NCI-H82 treated with DMSO at 0.1 percent for 48 hours (cell line): ENCODE measurements around the gene MIER1.
"Not testable (repeated sequence)": the region's sequence is repeated elsewhere in the genome, so short reads cannot be mapped to it uniquely, and the experiment has no call there.

Source experiments
- DNase-seq: peaks from one replicate; lab custom pipeline; 2025; ENCODE audit not compliant: unreplicated experiment; lab: John Stamatoyannopoulos, UW

Gene MIER1

GRCh38 chr1:66937529-66938234 lies 12.9 kb downstream of the MIER1 start:
- no peak for DNase-seq

GRCh38 chr1:66938613-66939012 lies 13.8 kb downstream of the MIER1 start:
- DNase-seq = no peak

GRCh38 chr1:66940981-66941380 lies 16.2 kb downstream of the MIER1 start:
- DNase-seq = no peak

- DNase-seq = no peak
These were observed 18.7 kb downstream of the MIER1 start for GRCh38 chr1:66943361-66943969.

- no peak for DNase-seq
These were observed 19.8 kb downstream of the MIER1 start for GRCh38 chr1:66944330-66945274.

- DNase-seq = no peak
These were observed 20.5 kb downstream of the MIER1 start for GRCh38 chr1:66945316-66945715.

GRCh38 chr1:66947267-66947666 lies 22.5 kb downstream of the MIER1 start:
- no peak for DNase-seq

- no peak for DNase-seq
These were observed 26.7 kb downstream of the MIER1 start for GRCh38 chr1:66951513-66951912.

GRCh38 chr1:66954208-66954607 lies 29.4 kb downstream of the MIER1 start:
- DNase-seq = no peak

GRCh38 chr1:66957938-66958337 lies 33.1 kb downstream of the MIER1 start:
- DNase-seq = no peak

GRCh38 chr1:66966188-66966873 lies 41.5 kb downstream of the MIER1 start:
- DNase-seq = not testable (repeated sequence)

GRCh38 chr1:66968574-66968973 lies 43.8 kb downstream of the MIER1 start:
- no peak for DNase-seq

- DNase-seq = no peak
These were observed 53.4 kb downstream of the MIER1 start for GRCh38 chr1:66978201-66978600.

GRCh38 chr1:66979621-66980020 lies 54.8 kb downstream of the MIER1 start:
- DNase-seq = not testable (repeated sequence)

GRCh38 chr1:66980745-66981367 lies 56.1 kb downstream of the MIER1 start:
- no peak for DNase-seq

- DNase-seq = no peak
These were observed 56.9 kb downstream of the MIER1 start for GRCh38 chr1:66981679-66982078.

GRCh38 chr1:66982561-66983260 lies 57.9 kb downstream of the MIER1 start:
- no peak for DNase-seq

- DNase-seq = no peak
These were observed 59.7 kb downstream of the MIER1 start for GRCh38 chr1:66984491-66984890.

GRCh38 chr1:66985835-66986234 lies 61.0 kb downstream of the MIER1 start:
- DNase-seq = no peak

GRCh38 chr1:66993076-66993475 lies 68.3 kb downstream of the MIER1 start:
- DNase-seq = no peak
